GM12878 (cell line): ENCODE results near the gene AMPD3. TPM values are rescaled to one million over a fixed set of nuclear protein-coding genes. Genes with fewer than 3 reads are reported as not detected.
A peak's percentile ranks its signal among the peaks of the same experiment; 100 is the strongest.

ENCODE experiments used
- ATAC-seq: fragments of 200-7000 bp; cut with Tn5 transposase; 3 replicates; pipeline ENCODE4 v1.9.1; 2020; ENCODE audit warnings: mild to moderate bottlenecking, moderate library complexity
- BruUV-seq: library from RNA; stranded (reverse); fragments of 400-500 nt; replicated peaks from 2 replicates; lab custom pipeline; 2021; lab: Mats Ljungman, UMichigan
- CTCF ChIA-PET: fragments of 300-600 bp; sonication (Branson Sonifier 250); formaldehyde crosslinking; extraction: SDS; loops from one replicate; lab custom pipeline; 2021; ENCODE audit warnings: inconsistent platforms; lab: Yijun Ruan, JAX
- POLR2A ChIA-PET: fragments of 350-600 bp; formaldehyde crosslinking; extraction: SDS; loops from one replicate; lab custom pipeline; 2021; ENCODE audit warnings: inconsistent platforms; lab: Charles Lee
- RAD21 ChIA-PET: fragments of 300-600 bp; sonication (Branson Sonifier 250); formaldehyde crosslinking; loops from one replicate; lab custom pipeline; 2023; ENCODE audit warnings: antibody characterized with exemption; ENCODE audit not compliant: unreplicated experiment; lab: Charles Lee
- SMC1A ChIA-PET: fragments of 300-600 bp; sonication (Branson Sonifier 250); formaldehyde crosslinking; loops from one replicate; lab custom pipeline; 2023; ENCODE audit not compliant: unreplicated experiment, uncharacterized antibody; lab: Charles Lee
- DNase-seq: peaks from one replicate; pipeline ENCODE4 v3.0.0-alpha.2; 2011; ENCODE audit warnings: low read depth, low spot score
- FAIRE-seq: peaks from 3 replicates; lab custom pipeline; 2011; peaks lifted over from hg19 to GRCh38; lab: Jason Lieb, UNC
- H2AFZ ChIP-seq: 2 replicates; pipeline ENCODE4 v1.6.0; 2011; ENCODE audit warnings: low read depth, low read length, control low read depth; ENCODE audit not compliant: control insufficient read depth
- H3K27ac ChIP-seq: 2 replicates; pipeline ENCODE4 v1.5.1; 2011; ENCODE audit warnings: control low read depth; ENCODE audit not compliant: control insufficient read depth, insufficient read depth
- H3K27me3 ChIP-seq, 2 experiments: replicated peaks in 1 of 2; 2 replicates each; pipeline versions ENCODE4 v1.6.0 to v1.6.1; 2011; ENCODE audit warnings: low read length in 1 of 2; ENCODE audit not compliant: control insufficient read depth in 2 of 2, insufficient read depth in 2 of 2
- H3K36me3 ChIP-seq, 2 experiments: 2 replicates each; pipeline ENCODE4 v1.5.1; 2011; ENCODE audit warnings: low read length in 1 of 2; ENCODE audit not compliant: control insufficient read depth in 2 of 2, insufficient read depth in 2 of 2
- H3K4me1 ChIP-seq: 2 replicates; pipeline ENCODE4 v1.6.1; 2011; ENCODE audit warnings: mild to moderate bottlenecking, low read length, moderate library complexity, mixed read lengths; ENCODE audit not compliant: control insufficient read depth, insufficient read depth
- H3K4me2 ChIP-seq: 2 replicates; pipeline ENCODE4 v1.6.0; 2011; ENCODE audit warnings: control low read depth; ENCODE audit not compliant: control insufficient read depth, insufficient read depth
- H3K4me3 ChIP-seq: fragments of 200-600 bp; sonication (generic); 2 replicates; pipeline ENCODE4 v1.5.1; 2016
- H3K79me2 ChIP-seq: 2 replicates; pipeline ENCODE4 v1.6.0; 2011; ENCODE audit warnings: low read length; ENCODE audit not compliant: control insufficient read depth, insufficient read depth
- H3K9ac ChIP-seq: 2 replicates; pipeline ENCODE4 v1.8.0; 2011; ENCODE audit warnings: low read length, control low read depth, mixed read lengths; ENCODE audit not compliant: control insufficient read depth, insufficient read depth
- H3K9me3 ChIP-seq: replicated peaks from 3 replicates; pipeline ENCODE4 v1.5.1; 2011; ENCODE audit warnings: mild to moderate bottlenecking, low read length; ENCODE audit not compliant: control insufficient read depth, insufficient read depth
- H4K20me1 ChIP-seq: 2 replicates; pipeline ENCODE4 v1.6.0; 2011; ENCODE audit not compliant: control insufficient read depth, insufficient read depth
- CEBPZ ChIP-seq: fragments of 150-350 bp; IDR thresholded peaks from 2 replicates; pipeline ENCODE4 v1.6.1; 2016; ENCODE audit warnings: low read depth, low read length
- NRF1 ChIP-seq: conservative IDR thresholded peaks from 2 replicates; pipeline ENCODE4 v1.6.1; 2011; ENCODE audit warnings: mild to moderate bottlenecking, low read depth, low read length, improper control_type of control experiment
- SKIL ChIP-seq: fragments of 450-650 bp; IDR thresholded peaks from 2 replicates; pipeline ENCODE4 v1.6.1; 2017; ENCODE audit warnings: mild to moderate bottlenecking, low read depth, inconsistent platforms; ENCODE audit not compliant: poor library complexity, severe bottlenecking
- SMARCA5 ChIP-seq: fragments of 450-650 bp; IDR thresholded peaks from 2 replicates; pipeline ENCODE4 v1.6.1; 2017; ENCODE audit warnings: mild to moderate bottlenecking
- TCF12 ChIP-seq: IDR thresholded peaks from 2 replicates; pipeline ENCODE4 v1.6.1; 2011; ENCODE audit warnings: low read depth, mild to moderate bottlenecking, low read length
- in situ Hi-C: fragments of 300-500 bp; cut with MboI; formaldehyde crosslinking; loops from 9 replicates; pipeline ENCODE4 v1.14.3; 2018; ENCODE audit warnings: mixed read lengths
- intact Hi-C: fragments of 100-400 bp; cut with micrococcal nuclease; formaldehyde crosslinking; loops from one replicate; pipeline ENCODE4 v1.14.2; 2022; ENCODE audit not compliant: unreplicated experiment
- polyA plus RNA-seq, 11 experiments: library from polyadenylated mRNA; depleted of rRNA in 4 of 11; unstranded in 6 of 11; stranded (reverse) in 5 of 11; fragments of >200 nt; fragmentation: Nextera tagmentation in 4 of 11; fragmentation: Illumina TruSeq in 1 of 11; extraction: Ambion mirVana in 4 of 11; extraction: Trizol in 1 of 11; gene quantifications; 1 replicate in 1 of 11; 2 replicates in 10 of 11; pipeline versions ENCODE4 v1.2.1 to v1.2.3, GENCODE V29; 2011 to 2016; ENCODE audit warnings: inconsistent platforms in 2 of 11, missing spikeins in 2 of 11, low read depth in 1 of 11
- total RNA-seq, 4 experiments: library from RNA; depleted of rRNA in 3 of 4; stranded (reverse); fragments of >200 nt in 3 of 4; fragmentation: Illumina TruSeq in 1 of 4; extraction: Trizol in 1 of 4; gene quantifications; 2 replicates each; pipeline versions ENCODE4 v1.2.1 to v1.2.3, GENCODE V29; 2013 to 2021
- TF ChIP-seq, protein P1 (sequence below): fragments of 450-650 bp; formaldehyde crosslinking; IDR thresholded peaks from 2 replicates; pipeline ENCODE4 v1.4.0; 2022; ENCODE audit warnings: mild to moderate bottlenecking, moderate library complexity
- TF ChIP-seq, protein P2 (sequence below): IDR thresholded peaks from 2 replicates; pipeline ENCODE4 v1.6.1; 2012; ENCODE audit warnings: low read length, inconsistent platforms

Gene AMPD3
- total and polyA plus RNA-seq, 10 of the 15 experiments (the other 5 are each of a cell fraction or from before 2014, with no cell fraction given) = 5.6 to 28.6 (median 15.9) TPM

DNA sequence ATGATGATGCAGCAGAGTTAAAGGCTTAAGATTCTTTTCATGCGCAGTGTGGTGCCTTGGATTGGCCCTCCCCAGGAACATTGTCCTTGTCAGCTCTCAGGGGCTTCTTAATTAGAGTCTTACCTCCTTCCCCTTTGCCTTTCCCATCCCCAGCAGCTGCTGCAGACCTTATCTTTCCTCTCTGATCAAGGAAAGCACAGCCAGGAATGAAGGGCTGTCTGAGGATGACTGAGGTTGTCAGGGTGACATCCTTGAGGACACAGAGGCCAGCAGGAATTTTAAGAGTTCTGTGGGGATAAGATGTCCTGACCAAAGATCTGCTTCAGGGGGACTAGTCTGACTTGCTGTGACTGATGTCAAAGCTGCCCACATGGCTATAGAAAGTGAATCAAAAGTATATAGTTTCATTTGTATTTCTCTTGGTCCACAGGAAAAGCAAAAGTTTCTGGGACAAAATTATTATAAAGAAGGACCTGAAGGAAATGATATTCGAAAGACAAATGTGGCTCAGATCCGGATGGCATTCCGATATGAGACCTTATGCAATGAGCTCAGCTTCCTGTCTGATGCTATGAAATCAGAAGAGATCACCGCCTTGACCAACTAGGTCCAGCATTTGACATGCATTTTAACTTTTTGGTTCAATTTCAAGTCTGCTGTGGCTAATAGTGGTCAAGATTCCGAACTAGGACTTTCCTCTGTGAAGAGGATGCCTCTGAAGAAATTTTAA lies 50.4 kb downstream of the AMPD3 start (continued):
- TF ChIP-seq, protein P1, sequence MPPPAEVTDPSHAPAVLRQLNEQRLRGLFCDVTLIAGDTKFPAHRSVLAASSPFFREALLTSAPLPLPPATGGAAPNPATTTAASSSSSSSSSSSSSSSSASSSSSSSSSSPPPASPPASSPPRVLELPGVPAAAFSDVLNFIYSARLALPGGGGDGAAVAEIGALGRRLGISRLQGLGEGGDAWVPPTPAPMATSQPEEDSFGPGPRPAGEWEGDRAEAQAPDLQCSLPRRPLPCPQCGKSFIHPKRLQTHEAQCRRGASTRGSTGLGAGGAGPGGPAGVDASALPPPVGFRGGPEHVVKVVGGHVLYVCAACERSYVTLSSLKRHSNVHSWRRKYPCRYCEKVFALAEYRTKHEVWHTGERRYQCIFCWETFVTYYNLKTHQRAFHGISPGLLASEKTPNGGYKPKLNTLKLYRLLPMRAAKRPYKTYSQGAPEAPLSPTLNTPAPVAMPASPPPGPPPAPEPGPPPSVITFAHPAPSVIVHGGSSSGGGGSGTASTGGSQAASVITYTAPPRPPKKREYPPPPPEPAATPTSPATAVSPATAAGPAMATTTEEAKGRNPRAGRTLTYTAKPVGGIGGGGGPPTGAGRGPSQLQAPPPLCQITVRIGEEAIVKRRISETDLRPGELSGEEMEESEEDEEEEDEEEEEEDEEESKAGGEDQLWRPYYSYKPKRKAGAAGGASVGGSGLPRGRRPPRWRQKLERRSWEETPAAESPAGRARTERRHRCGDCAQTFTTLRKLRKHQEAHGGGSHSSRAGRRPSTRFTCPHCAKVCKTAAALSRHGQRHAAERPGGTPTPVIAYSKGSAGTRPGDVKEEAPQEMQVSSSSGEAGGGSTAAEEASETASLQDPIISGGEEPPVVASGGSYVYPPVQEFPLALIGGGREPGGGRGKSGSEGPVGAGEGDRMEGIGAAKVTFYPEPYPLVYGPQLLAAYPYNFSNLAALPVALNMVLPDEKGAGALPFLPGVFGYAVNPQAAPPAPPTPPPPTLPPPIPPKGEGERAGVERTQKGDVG (CRISPR knock-in tag) = no peak

GRCh38 chr11:10506008-10506370 lies 50.9 kb downstream of the AMPD3 start:
- ATAC-seq (no peak), FAIRE-seq (no peak), DNase-seq (no peak)
- Histone ChIP-seq H3K79me2 (no peaks in the 10 kb centered on the region), H3K9ac (no peak overlapping the region), H3K4me1 (no peaks in the 10 kb centered on the region), H3K4me3 (no peak overlapping the region), H3K36me3 (peaks cover 0 to 4% of the 10 kb centered on the region in 2 experiments; a peak in 3 of 4 replicates), H4K20me1 (no peaks in the 10 kb centered on the region), H3K27ac (no peak overlapping the region), H3K9me3 (no peaks in the 10 kb centered on the region), H2AFZ (no peak overlapping the region), H3K27me3 (no peaks in the 10 kb centered on the region), H3K4me2 (no peak overlapping the region)
- CTCF ChIA-PET = interaction anchor here (0.9 kb wide), 1 partner anchor 100 kb away, joined by 4 read pairs; no protein-coding TSS in a partner anchor
- intact Hi-C loops (no loop called here), in situ Hi-C loops (no loop called here)
- RAD21 ChIA-PET = no interaction called here
- SMC1A ChIA-PET = interaction anchor here (1.4 to 1.6 kb wide), 2 partner anchors 14 to 45 kb away, joined by 3 to 5 read pairs; no protein-coding TSS in a partner anchor
- BruUV-seq = TSS peak; percentile 53
- POLR2A ChIA-PET = no interaction called here
- TF ChIP-seq NRF1 (no peak), CEBPZ (no peak), SMARCA5 (no peak), TCF12 (no peak), SKIL (no peak)
- TF ChIP-seq, protein P2, sequence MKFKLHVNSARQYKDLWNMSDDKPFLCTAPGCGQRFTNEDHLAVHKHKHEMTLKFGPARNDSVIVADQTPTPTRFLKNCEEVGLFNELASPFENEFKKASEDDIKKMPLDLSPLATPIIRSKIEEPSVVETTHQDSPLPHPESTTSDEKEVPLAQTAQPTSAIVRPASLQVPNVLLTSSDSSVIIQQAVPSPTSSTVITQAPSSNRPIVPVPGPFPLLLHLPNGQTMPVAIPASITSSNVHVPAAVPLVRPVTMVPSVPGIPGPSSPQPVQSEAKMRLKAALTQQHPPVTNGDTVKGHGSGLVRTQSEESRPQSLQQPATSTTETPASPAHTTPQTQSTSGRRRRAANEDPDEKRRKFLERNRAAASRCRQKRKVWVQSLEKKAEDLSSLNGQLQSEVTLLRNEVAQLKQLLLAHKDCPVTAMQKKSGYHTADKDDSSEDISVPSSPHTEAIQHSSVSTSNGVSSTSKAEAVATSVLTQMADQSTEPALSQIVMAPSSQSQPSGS = no peak
